Ishikawa (cell line): ENCODE results near the gene TRRAP.

Source experiments
- CEBPB ChIP-seq: IDR thresholded peaks from 2 replicates; pipeline ENCODE4 v1.6.1; 2012
- CREB1 ChIP-seq: IDR thresholded peaks from 2 replicates; pipeline ENCODE4 v1.6.1; 2012; ENCODE audit warnings: low read depth
- EGR1 ChIP-seq: IDR thresholded peaks from 2 replicates; pipeline ENCODE4 v1.6.1; 2012
- EP300 ChIP-seq: IDR thresholded peaks from 2 replicates; pipeline ENCODE4 v1.6.1; 2012; ENCODE audit warnings: borderline replicate concordance
- FOXM1 ChIP-seq: IDR thresholded peaks from 2 replicates; pipeline ENCODE4 v1.6.1; 2012; ENCODE audit warnings: low read depth, borderline replicate concordance
- MAX ChIP-seq: IDR thresholded peaks from 2 replicates; pipeline ENCODE4 v1.6.1; 2012
- NFIC ChIP-seq: IDR thresholded peaks from 2 replicates; pipeline ENCODE4 v1.6.1; 2012
- RAD21 ChIP-seq: IDR thresholded peaks from 2 replicates; pipeline ENCODE4 v1.6.1; 2012; ENCODE audit warnings: low read depth
- REST ChIP-seq: IDR thresholded peaks from 2 replicates; pipeline ENCODE4 v1.6.1; 2012; ENCODE audit warnings: low read depth, mild to moderate bottlenecking
- TAF1 ChIP-seq: IDR thresholded peaks from 2 replicates; pipeline ENCODE4 v1.6.1; 2012; ENCODE audit warnings: low read depth, mild to moderate bottlenecking
- TCF12 ChIP-seq: IDR thresholded peaks from 2 replicates; pipeline ENCODE4 v1.6.1; 2012; ENCODE audit warnings: low read depth
- TEAD4 ChIP-seq: IDR thresholded peaks from 2 replicates; pipeline ENCODE4 v1.6.1; 2012
- YY1 ChIP-seq: IDR thresholded peaks from 2 replicates; pipeline ENCODE4 v1.6.1; 2012; ENCODE audit warnings: low read depth
- ZBTB7A ChIP-seq: IDR thresholded peaks from 2 replicates; pipeline ENCODE4 v1.6.1; 2012; ENCODE audit warnings: low read depth
- TF ChIP-seq, protein P1 (sequence below): IDR thresholded peaks from 2 replicates; pipeline ENCODE4 v1.6.1; 2012

Gene TRRAP

GRCh38 chr7:98862716-98863420 lies 15.5 kb upstream of the TRRAP start:
- TF ChIP-seq YY1 (no peak), EGR1 (no peak), TCF12 (no peak), REST (no peak), MAX (no peak), FOXM1 (no peak), CEBPB (no peak), ZBTB7A (no peak), CREB1 (no peak), EP300 (no peak), NFIC (no peak), RAD21 (no peak), TAF1 (no peak)
- TF ChIP-seq, protein P1, sequence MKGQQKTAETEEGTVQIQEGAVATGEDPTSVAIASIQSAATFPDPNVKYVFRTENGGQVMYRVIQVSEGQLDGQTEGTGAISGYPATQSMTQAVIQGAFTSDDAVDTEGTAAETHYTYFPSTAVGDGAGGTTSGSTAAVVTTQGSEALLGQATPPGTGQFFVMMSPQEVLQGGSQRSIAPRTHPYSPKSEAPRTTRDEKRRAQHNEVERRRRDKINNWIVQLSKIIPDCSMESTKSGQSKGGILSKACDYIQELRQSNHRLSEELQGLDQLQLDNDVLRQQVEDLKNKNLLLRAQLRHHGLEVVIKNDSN, result no peak

GRCh38 chr7:98863601-98864000 lies 14.7 kb upstream of the TRRAP start:
- TF ChIP-seq TEAD4 (no peak), ZBTB7A (no peak), TAF1 (no peak)

- TF ChIP-seq, protein P1, result no peak
- TF ChIP-seq NFIC (no peak), CEBPB (no peak), TCF12 (no peak), MAX (no peak), ZBTB7A (no peak), TAF1 (no peak), RAD21 (no peak), EP300 (no peak)
These were observed 13.4 kb upstream of the TRRAP start for GRCh38 chr7:98864731-98865453.

DNA sequence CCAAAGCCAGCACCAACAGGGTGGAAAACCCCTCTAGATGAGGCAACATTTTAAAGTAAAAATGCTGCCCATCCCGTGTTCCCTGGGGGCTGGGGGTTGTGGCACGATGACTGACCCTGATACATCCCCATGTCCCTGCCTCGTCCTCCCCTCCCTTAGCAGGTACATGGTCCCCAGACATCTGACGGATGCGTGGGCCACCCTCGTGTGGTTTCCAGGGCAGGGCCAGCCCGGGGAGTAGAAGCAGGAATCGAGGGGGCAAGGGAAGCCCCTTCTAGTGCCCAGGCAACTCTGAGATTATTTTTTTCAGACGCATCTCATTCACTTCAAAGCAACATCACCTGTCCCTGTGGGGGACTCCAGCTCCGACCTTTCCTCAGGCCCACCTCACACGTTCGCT lies 12.0 kb upstream of the TRRAP start:
- TF ChIP-seq RAD21 (no peak), TCF12 (no peak), CREB1 (no peak), YY1 (no peak), EGR1 (no peak), CEBPB (no peak), EP300 (no peak), NFIC (no peak), MAX (no peak), FOXM1 (no peak), TAF1 (no peak), TEAD4 (no peak), ZBTB7A (no peak), REST (no peak)
- TF ChIP-seq, protein P1, result no peak

DNA sequence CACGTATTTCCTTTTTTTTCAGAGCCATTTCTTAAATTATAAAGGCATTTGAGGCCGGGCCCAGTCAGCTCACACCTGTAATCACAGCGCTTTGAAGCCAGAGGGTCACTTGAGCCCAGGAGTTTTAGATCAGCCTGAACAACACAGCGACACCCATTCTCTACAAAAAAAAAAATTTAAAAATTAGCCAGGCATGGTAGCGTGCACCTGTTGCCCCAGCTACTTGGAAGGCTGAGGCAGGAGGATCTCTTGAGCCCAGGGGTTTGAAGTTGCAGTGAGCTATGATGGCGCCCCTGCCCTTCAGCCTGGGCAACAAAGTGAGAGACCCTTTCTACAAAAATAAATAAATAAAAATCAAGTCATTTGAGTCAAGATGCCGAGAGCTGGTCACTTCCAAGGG lies 11.6 kb upstream of the TRRAP start:
- TF ChIP-seq REST, result no peak
- no peak for TF ChIP-seq YY1
- no peak for TF ChIP-seq EGR1
- no peak for TF ChIP-seq TAF1
- TF ChIP-seq MAX, result no peak
- no peak for TF ChIP-seq EP300
